Transverse colon (tissue), 4 donors: Measurements from ENCODE around the gene PI4KA. TPM values are rescaled to one million over a fixed set of nuclear protein-coding genes. Genes with fewer than 3 reads are reported as not detected.

ENCODE experiments used
- DNase-seq: peaks from one replicate; pipeline ENCODE4 v3.0.0-alpha.2; 2019
- H3K27ac ChIP-seq, 4 donors: fragments of 200-600 bp; sonication (generic); 2 replicates each; pipeline ENCODE4 v1.5.1; 2016 to 2018; ENCODE audit warnings: inconsistent platforms in 4 of 4
- H3K27me3 ChIP-seq: fragments of 200-600 bp; sonication (generic); 2 replicates; pipeline ENCODE4 v1.5.1; 2017; ENCODE audit warnings: inconsistent platforms
- H3K36me3 ChIP-seq, 4 donors: fragments of 200-600 bp; sonication (generic); 2 replicates each; pipeline ENCODE4 v1.5.1; 2017 to 2019; ENCODE audit warnings: inconsistent platforms in 4 of 4
- H3K4me1 ChIP-seq, 4 donors: fragments of 200-600 bp; sonication (generic); 2 replicates each; pipeline ENCODE4 v1.5.1; 2017 to 2020; ENCODE audit warnings: inconsistent platforms in 4 of 4
- H3K4me3 ChIP-seq, 4 donors: fragments of 200-600 bp; sonication (generic); 1 replicate in 1 of 4; 2 replicates in 3 of 4; pipeline versions ENCODE4 v1.5.1 to v1.6.1; 2017 to 2019; ENCODE audit warnings: inconsistent platforms in 4 of 4
- H3K9me3 ChIP-seq, 2 donors: fragments of 200-600 bp; sonication (generic); 2 replicates each; pipeline ENCODE4 v1.5.1; 2017 to 2019; ENCODE audit warnings: inconsistent platforms in 2 of 2
- EP300 ChIP-seq: sonication (generic); formaldehyde crosslinking; IDR thresholded peaks from one replicate; pipeline ENCODE4 v1.6.1; 2017; ENCODE audit warnings: antibody characterized with exemption, low read depth
- POLR2A ChIP-seq: fragments of 450-650 bp; IDR thresholded peaks from one replicate; pipeline ENCODE4 v1.6.1; 2016; ENCODE audit warnings: antibody characterized with exemption, mild to moderate bottlenecking, moderate library complexity
- POLR2AphosphoS5 ChIP-seq, 3 donors: sonication (generic); formaldehyde crosslinking; IDR thresholded peaks; one replicate each; pipeline ENCODE4 v1.6.1; 2016; ENCODE audit warnings: antibody characterized with exemption in 3 of 3
- WGBS, 2 donors: methylation state at CpG; one replicate each; pipeline ENCODE4 v1.1.5; 2018; ENCODE audit warnings: low coverage in 1 of 2; 5-methylcytosine and 5-hydroxymethylcytosine counted together
- in situ Hi-C, 4 donors: fragments of 200-750 bp; cut with MboI; loops; one replicate each; pipeline versions ENCODE4 v1.15.0 to v1.15.1; 2017; ENCODE audit warnings: low sequenced_read_pairs in 3 of 4, low pct_ligation_motif_present in 1 of 4, low pct_unique_long_range_greater_than_20kb in 1 of 4
- intact Hi-C: fragments of 100-400 bp; cut with DNase I; formaldehyde crosslinking; loops from one replicate; pipeline ENCODE4 v1.15.1; 2023; ENCODE audit warnings: low total_unique reads
- total RNA-seq, 4 donors: library from RNA; depleted of rRNA; stranded (reverse); fragments of >200 nt; gene quantifications; one replicate each; pipeline ENCODE4 v1.1.0, GENCODE V29; 2016
- TF ChIP-seq, protein P1 (sequence below), 5 experiments: fragments of 200-600 bp in 3 of 5; fragments of 450-650 bp in 2 of 5; sonication (generic) in 3 of 5; IDR thresholded peaks; 1 replicate in 2 of 5; 2 replicates in 3 of 5; pipeline ENCODE4 v1.5.1; 2016 to 2017; ENCODE audit warnings: antibody characterized with exemption in 5 of 5, inconsistent platforms in 3 of 5, mild to moderate bottlenecking in 2 of 5, moderate library complexity in 1 of 5

The PI4KA gene
- total RNA-seq, 4 donors from 2014 or later = 90.8 to 126 (median 109) TPM

DNA sequence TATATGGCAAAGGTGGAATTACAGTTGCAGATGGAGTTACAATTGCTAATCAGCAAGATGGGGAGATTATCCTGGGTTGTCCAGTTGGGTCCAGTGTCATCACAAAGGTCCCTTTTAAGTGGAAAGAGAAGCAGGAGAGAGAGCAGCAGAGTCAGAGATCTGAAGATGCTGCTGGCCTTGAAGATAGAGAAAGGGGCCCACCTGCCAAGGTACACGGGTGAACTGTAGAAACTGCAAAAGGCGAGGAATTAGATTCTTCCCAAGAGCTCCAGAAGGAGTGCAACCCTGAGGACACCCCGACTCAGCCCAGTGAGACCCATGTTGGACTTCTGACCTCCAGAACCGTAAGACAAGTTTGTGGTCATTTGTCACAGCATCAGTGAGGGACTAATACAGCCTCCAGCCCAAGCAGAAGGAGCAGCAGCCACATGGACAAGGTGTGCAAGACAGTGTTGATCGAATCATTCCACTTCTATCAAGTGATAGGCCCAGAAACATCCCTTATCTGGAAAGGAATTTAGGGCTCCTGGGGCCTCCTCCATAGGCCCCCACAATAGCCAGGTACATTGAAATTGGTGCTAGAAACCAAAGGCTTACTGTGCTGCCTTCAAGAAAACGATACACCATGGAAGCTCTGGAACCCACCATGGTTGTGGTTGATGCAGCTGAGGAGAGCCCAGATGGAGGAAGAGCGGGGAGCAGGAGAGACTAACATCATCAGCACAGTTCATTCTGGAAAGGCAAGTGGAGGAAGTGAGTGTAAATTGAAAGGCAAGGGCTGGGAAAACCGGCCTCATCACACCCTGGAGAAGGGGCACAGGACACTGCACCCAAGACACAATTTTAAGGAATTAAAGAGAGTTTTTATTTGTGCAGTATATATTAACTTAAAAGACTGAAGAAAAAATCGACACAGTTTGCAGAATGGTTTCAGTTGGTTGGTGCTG lies 23.5 kb upstream of the PI4KA start:
- in situ Hi-C loops = loop anchor here in 1 of 4 donors (25.0 kb wide), 1 partner anchor 205 kb away; no protein-coding TSS in a partner anchor
- no peaks in the 10 kb centered on the region for H3K27me3 ChIP-seq
- no peak overlapping the region for H3K27ac ChIP-seq
- peaks cover 0 to 28% (median 8%) of the 10 kb centered on the region in 4 donors for H3K36me3 ChIP-seq
- DNase-seq = no peak
- 88 to 91% methylated on average over 3 to 9 of the region's 9 CpGs for WGBS, 2 donors
- intact Hi-C loops = loop anchor here (5.0 kb wide), 1 partner anchor 75 kb away; no protein-coding TSS in a partner anchor
- H3K9me3 ChIP-seq = no peaks in the 10 kb centered on the region
- peaks cover 0 to 27% (median 13%) of the 10 kb centered on the region in 4 donors for H3K4me1 ChIP-seq
- no peak for TF ChIP-seq POLR2A
- TF ChIP-seq, protein P1, sequence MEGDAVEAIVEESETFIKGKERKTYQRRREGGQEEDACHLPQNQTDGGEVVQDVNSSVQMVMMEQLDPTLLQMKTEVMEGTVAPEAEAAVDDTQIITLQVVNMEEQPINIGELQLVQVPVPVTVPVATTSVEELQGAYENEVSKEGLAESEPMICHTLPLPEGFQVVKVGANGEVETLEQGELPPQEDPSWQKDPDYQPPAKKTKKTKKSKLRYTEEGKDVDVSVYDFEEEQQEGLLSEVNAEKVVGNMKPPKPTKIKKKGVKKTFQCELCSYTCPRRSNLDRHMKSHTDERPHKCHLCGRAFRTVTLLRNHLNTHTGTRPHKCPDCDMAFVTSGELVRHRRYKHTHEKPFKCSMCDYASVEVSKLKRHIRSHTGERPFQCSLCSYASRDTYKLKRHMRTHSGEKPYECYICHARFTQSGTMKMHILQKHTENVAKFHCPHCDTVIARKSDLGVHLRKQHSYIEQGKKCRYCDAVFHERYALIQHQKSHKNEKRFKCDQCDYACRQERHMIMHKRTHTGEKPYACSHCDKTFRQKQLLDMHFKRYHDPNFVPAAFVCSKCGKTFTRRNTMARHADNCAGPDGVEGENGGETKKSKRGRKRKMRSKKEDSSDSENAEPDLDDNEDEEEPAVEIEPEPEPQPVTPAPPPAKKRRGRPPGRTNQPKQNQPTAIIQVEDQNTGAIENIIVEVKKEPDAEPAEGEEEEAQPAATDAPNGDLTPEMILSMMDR (IDR thresholded peaks at IDR 0.05) = no peak
- TF ChIP-seq POLR2AphosphoS5 (IDR thresholded peaks at IDR 0.05) = no peak
- TF ChIP-seq EP300 = no peak
- H3K4me3 ChIP-seq = no peak overlapping the region

DNA sequence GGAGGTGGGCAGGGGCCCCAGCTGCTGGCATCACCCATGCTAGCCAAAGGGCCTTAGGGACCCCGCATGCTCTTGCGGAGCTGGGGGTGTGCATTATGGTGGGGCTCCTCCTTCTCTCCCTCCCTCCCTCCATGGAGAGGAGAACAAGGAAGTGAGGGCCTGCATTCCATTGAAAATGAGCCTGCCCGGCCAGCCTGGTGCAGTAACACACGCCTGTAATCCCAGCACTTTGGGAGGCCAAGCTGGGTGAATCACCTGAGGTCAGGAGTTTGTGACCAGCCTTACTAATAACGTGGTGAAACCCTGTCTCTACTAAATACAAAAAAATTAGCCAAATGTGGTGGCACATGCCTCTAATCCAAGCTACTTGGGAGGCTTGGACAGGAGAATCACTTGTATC lies 22.6 kb upstream of the PI4KA start:
- 20 to 70% methylated on average over 1 to 5 of the region's 5 CpGs for WGBS, 2 donors
- Histone ChIP-seq H3K27ac (no peak overlapping the region), H3K4me3 (no peak overlapping the region), H3K27me3 (no peaks in the 10 kb centered on the region), H3K9me3 (no peaks in the 10 kb centered on the region), H3K36me3 (peaks cover 0 to 28% (median 6%) of the 10 kb centered on the region in 4 donors), H3K4me1 (peaks cover 0 to 24% (median 13%) of the 10 kb centered on the region in 4 donors)
- no peak for TF ChIP-seq EP300
- TF ChIP-seq, protein P1 (IDR thresholded peaks at IDR 0.05) = no peak
- no peak for TF ChIP-seq POLR2AphosphoS5 (IDR thresholded peaks at IDR 0.05)
- TF ChIP-seq POLR2A = no peak
- DNase-seq = no peak
- in situ Hi-C loops = loop anchor here in 1 of 4 donors (25.0 kb wide), 1 partner anchor 206 kb away; no protein-coding TSS in a partner anchor
- intact Hi-C loops = loop anchor here (5.0 kb wide), 1 partner anchor 76 kb away; no protein-coding TSS in a partner anchor

DNA sequence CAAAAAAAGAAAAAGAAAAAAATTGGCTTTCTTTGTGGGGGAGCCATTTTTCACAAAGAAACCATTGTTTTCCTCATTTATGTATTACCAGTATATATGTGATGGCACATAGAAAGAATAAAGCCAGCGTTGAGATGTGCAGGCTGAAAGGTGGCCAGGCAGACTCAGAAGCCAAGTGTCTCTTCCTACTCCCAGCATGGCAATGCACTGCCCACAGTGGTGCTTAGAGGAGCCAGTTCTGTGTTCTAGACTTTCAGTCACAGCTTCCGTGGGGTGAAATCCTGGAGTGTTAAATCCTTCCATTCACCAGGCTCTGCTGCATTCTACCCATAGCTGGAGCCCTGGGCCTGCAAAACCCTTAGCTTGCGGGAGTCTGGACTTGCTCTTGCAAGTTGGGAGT lies 19.1 kb upstream of the PI4KA start:
- H3K4me3 ChIP-seq = no peak overlapping the region
- H3K36me3 ChIP-seq = peaks cover 0 to 22% (median 3%) of the 10 kb centered on the region in 4 donors
- H3K27ac ChIP-seq = no peak overlapping the region
- intact Hi-C loops (no loop called here), in situ Hi-C loops (loop anchor here in 1 of 4 donors (25.0 kb wide), 1 partner anchor 210 kb away; no protein-coding TSS in a partner anchor)
- no peaks in the 10 kb centered on the region for H3K27me3 ChIP-seq
- TF ChIP-seq EP300 = no peak
- TF ChIP-seq POLR2AphosphoS5 (IDR thresholded peaks at IDR 0.05) = no peak
- no peak for TF ChIP-seq POLR2A
- TF ChIP-seq, protein P1 (IDR thresholded peaks at IDR 0.05) = no peak
- no peak for DNase-seq
- peaks cover 0 to 4% (median 0%) of the 10 kb centered on the region in 4 donors for H3K4me1 ChIP-seq
- no peaks in the 10 kb centered on the region for H3K9me3 ChIP-seq
- 96 to 100% methylated on average over 1 to 3 of the region's 3 CpGs for WGBS, 2 donors

DNA sequence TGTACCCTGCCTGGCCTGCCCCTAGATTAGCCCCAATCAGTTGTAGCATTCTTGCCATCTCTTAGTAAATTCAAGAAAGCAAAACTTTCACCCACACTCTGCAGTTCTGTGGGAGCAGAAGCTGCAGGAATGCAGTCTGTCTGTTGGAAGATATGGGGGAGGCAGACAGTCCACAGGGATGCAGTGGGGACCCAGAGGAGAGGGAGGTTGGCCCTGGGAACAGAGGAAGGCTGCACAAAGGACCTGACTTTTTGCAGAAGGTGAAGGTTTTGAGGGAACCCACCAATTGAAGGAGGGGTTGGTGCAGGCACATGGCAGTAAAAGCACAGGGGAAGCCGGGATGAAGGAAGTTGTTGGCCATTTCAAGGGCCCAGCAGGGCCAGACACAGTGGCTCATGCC lies 16.7 kb upstream of the PI4KA start:
- DNase-seq = no peak
- peaks cover 0 to 22% (median 3%) of the 10 kb centered on the region in 4 donors for H3K36me3 ChIP-seq
- no peaks in the 10 kb centered on the region for H3K27me3 ChIP-seq
- in situ Hi-C loops = loop anchor here in 1 of 4 donors (25.0 kb wide), 1 partner anchor 212 kb away; no protein-coding TSS in a partner anchor
- TF ChIP-seq EP300 = no peak
- TF ChIP-seq, protein P1 (IDR thresholded peaks at IDR 0.05) = no peak
- H3K9me3 ChIP-seq = no peaks in the 10 kb centered on the region
- no peak overlapping the region for H3K4me3 ChIP-seq
- WGBS, 2 donors = 69% methylated on average over 1 of the region's 1 CpG; no CpG with 5 or more reads in 1 of the 2 donors
- intact Hi-C loops = no loop called here
- H3K27ac ChIP-seq = no peak overlapping the region
- peaks cover 0 to 5% (median 0%) of the 10 kb centered on the region in 4 donors for H3K4me1 ChIP-seq
